IMR-90 (cell line): ENCODE results near the gene PHEX. TPM values are rescaled to one million over a fixed set of nuclear protein-coding genes. Genes with fewer than 3 reads are reported as not detected.

Source experiments
- ATAC-seq: fragments of 200-7000 bp; cut with Tn5 transposase; 2 replicates; pipeline ENCODE4 v1.9.1; 2020; ENCODE audit warnings: low read depth, mild to moderate bottlenecking, moderate library complexity
- BruUV-seq: library from RNA; stranded (reverse); fragments of 400-500 nt; replicated peaks from 2 replicates; lab custom pipeline; 2021; lab: Mats Ljungman, UMichigan
- CTCF ChIA-PET: fragments of 300-600 bp; formaldehyde crosslinking; extraction: SDS; loops from one replicate; lab custom pipeline; 2021; ENCODE audit warnings: antibody characterized with exemption; lab: Yijun Ruan, JAX
- POLR2A ChIA-PET: fragments of 300-600 bp; sonication (Branson Sonifier 250); formaldehyde crosslinking; loops from one replicate; lab custom pipeline; 2022; ENCODE audit warnings: antibody characterized with exemption; ENCODE audit not compliant: unreplicated experiment; lab: Charles Lee
- DNase-seq: peaks from one replicate; pipeline ENCODE4 v3.0.0; 2013
- H2AFZ ChIP-seq: replicated peaks from 2 replicates; pipeline ENCODE3; 2013; ENCODE audit warnings: low read length, mild to moderate bottlenecking; ENCODE audit not compliant: poor library complexity
- H2AK5ac ChIP-seq: 2 replicates; pipeline ENCODE4 v1.6.1; 2013; ENCODE audit warnings: low read depth, low read length, inconsistent platforms
- H2AK9ac ChIP-seq: replicated peaks from 2 replicates; pipeline ENCODE3; 2013; ENCODE audit warnings: mild to moderate bottlenecking, low read depth, low read length, moderate library complexity; ENCODE audit not compliant: poor library complexity
- H2BK120ac ChIP-seq: 2 replicates; pipeline ENCODE4 v1.6.1; 2013; ENCODE audit warnings: low read depth, low read length, inconsistent platforms
- H2BK15ac ChIP-seq: 3 replicates; pipeline ENCODE4 v1.6.1; 2013; ENCODE audit warnings: low read depth, low read length, inconsistent platforms
- H2BK20ac ChIP-seq: 2 replicates; pipeline ENCODE4 v1.6.1; 2013; ENCODE audit warnings: low read depth, mild to moderate bottlenecking, inconsistent platforms, low read length, moderate library complexity
- H2BK5ac ChIP-seq: 2 replicates; pipeline ENCODE4 v1.6.1; 2013; ENCODE audit warnings: mild to moderate bottlenecking, low read depth, low read length, inconsistent platforms; ENCODE audit not compliant: poor library complexity, severe bottlenecking
- H3K14ac ChIP-seq: replicated peaks from 2 replicates; pipeline ENCODE4 v1.6.1; 2013; ENCODE audit warnings: low read depth, low read length, inconsistent platforms
- H3K18ac ChIP-seq: 2 replicates; pipeline ENCODE4 v1.6.1; 2013; ENCODE audit warnings: low read depth, low read length, control low read depth
- H3K23ac ChIP-seq: 2 replicates; pipeline ENCODE4 v1.6.1; 2013; ENCODE audit warnings: low read depth, low read length, inconsistent platforms
- H3K27ac ChIP-seq: 2 replicates; pipeline ENCODE4 v1.5.1; 2013; ENCODE audit warnings: mild to moderate bottlenecking, control low read depth, low read length; ENCODE audit not compliant: insufficient read depth
- H3K27me3 ChIP-seq: 2 replicates; pipeline ENCODE4 v1.6.1; 2013; ENCODE audit warnings: low read length; ENCODE audit not compliant: control insufficient read depth, insufficient read depth
- H3K36me3 ChIP-seq: 2 replicates; pipeline ENCODE4 v1.6.1; 2013; ENCODE audit warnings: low read length, mixed read lengths; ENCODE audit not compliant: control insufficient read depth, insufficient read depth
- H3K4ac ChIP-seq: 2 replicates; pipeline ENCODE4 v1.6.1; 2013; ENCODE audit warnings: low read depth, low read length, inconsistent platforms
- H3K4me1 ChIP-seq: 2 replicates; pipeline ENCODE4 v1.6.1; 2013; ENCODE audit warnings: low read length, mixed read lengths; ENCODE audit not compliant: control insufficient read depth, insufficient read depth
- H3K4me2 ChIP-seq: 2 replicates; pipeline ENCODE4 v1.6.1; 2013; ENCODE audit warnings: low read depth, mild to moderate bottlenecking, control low read depth, low read length, moderate library complexity
- H3K4me3 ChIP-seq: 2 replicates; pipeline ENCODE4 v1.5.1; 2013; ENCODE audit warnings: low read depth, mild to moderate bottlenecking, control low read depth, low read length, moderate library complexity; ENCODE audit not compliant: insufficient read depth
- H3K56ac ChIP-seq: 2 replicates; pipeline ENCODE4 v1.6.1; 2013; ENCODE audit warnings: low read length, inconsistent platforms; ENCODE audit not compliant: insufficient read depth; ENCODE audit errors: extremely low read depth
- H3K79me1 ChIP-seq, 2 experiments: 2 replicates each; pipeline ENCODE4 v1.6.1; 2013; ENCODE audit warnings: low read length in 2 of 2, inconsistent platforms in 1 of 2, low read depth in 1 of 2
- H3K9ac ChIP-seq: 2 replicates; pipeline ENCODE4 v1.6.1; 2013; ENCODE audit warnings: low read depth, low read length, control low read depth
- H3K9me1 ChIP-seq: 2 replicates; pipeline ENCODE4 v1.6.1; 2013; ENCODE audit warnings: low read length, inconsistent platforms; ENCODE audit not compliant: insufficient read depth
- H3K9me3 ChIP-seq: 2 replicates; pipeline ENCODE4 v1.6.1; 2013; ENCODE audit warnings: low read length; ENCODE audit not compliant: control insufficient read depth, insufficient read depth
- H4K20me1 ChIP-seq: 2 replicates; pipeline ENCODE4 v1.6.1; 2013; ENCODE audit warnings: low read length, inconsistent platforms; ENCODE audit not compliant: insufficient read depth
- H4K5ac ChIP-seq: 2 replicates; pipeline ENCODE4 v1.6.1; 2013; ENCODE audit warnings: mild to moderate bottlenecking, low read depth, low read length, control low read depth
- H4K8ac ChIP-seq, 2 experiments: 2 replicates each; pipeline ENCODE4 v1.6.1; 2013; ENCODE audit warnings: low read depth in 2 of 2, low read length in 2 of 2, control low read depth in 1 of 2, inconsistent platforms in 1 of 2
- H4K91ac ChIP-seq: 2 replicates; pipeline ENCODE4 v1.6.1; 2013; ENCODE audit warnings: low read depth, low read length, inconsistent platforms; ENCODE audit not compliant: insufficient read depth
- CHD1 ChIP-seq: IDR thresholded peaks from 2 replicates; pipeline ENCODE4 v1.6.1; 2012; ENCODE audit warnings: low read depth, low read length, improper control_type of control experiment
- ELK1 ChIP-seq: fragments of 150-350 bp; IDR thresholded peaks from 2 replicates; pipeline ENCODE4 v1.6.1; 2016; ENCODE audit warnings: low read depth, mild to moderate bottlenecking, low read length, moderate library complexity, borderline replicate concordance
- FOS ChIP-seq: fragments of 150-350 bp; IDR thresholded peaks from 2 replicates; pipeline ENCODE4 v1.6.1; 2016; ENCODE audit warnings: low read depth, low read length
- POLR2A ChIP-seq: IDR thresholded peaks from 2 replicates; pipeline ENCODE4 v1.6.1; 2012; ENCODE audit warnings: mild to moderate bottlenecking, low read depth, low read length
- RAD21 ChIP-seq: IDR thresholded peaks from 2 replicates; pipeline ENCODE4 v1.6.1; 2012; ENCODE audit warnings: low read length, improper control_type of control experiment
- RCOR1 ChIP-seq: IDR thresholded peaks from 2 replicates; pipeline ENCODE4 v1.6.1; 2012; ENCODE audit warnings: mild to moderate bottlenecking, low read length, improper control_type of control experiment; ENCODE audit not compliant: insufficient replicate concordance
- SMC3 ChIP-seq: fragments of 150-350 bp; IDR thresholded peaks from 2 replicates; pipeline ENCODE4 v1.6.1; 2016; ENCODE audit warnings: low read depth, mild to moderate bottlenecking, antibody characterized with exemption, low read length, moderate library complexity
- USF2 ChIP-seq: fragments of 150-350 bp; IDR thresholded peaks from 2 replicates; pipeline ENCODE4 v1.6.1; 2017; ENCODE audit warnings: mild to moderate bottlenecking, antibody characterized with exemption, low read length, low read depth
- WGBS, 2 experiments: methylation state at CpG; one replicate each; pipeline versions ENCODE4 v1.1.5 to v1.1.7; 2013; ENCODE audit warnings: missing lambda C conversion rate in 2 of 2; ENCODE audit not compliant: insufficient read length in 1 of 2; ENCODE audit errors: extremely low coverage in 2 of 2; 5-methylcytosine and 5-hydroxymethylcytosine counted together
- dilution Hi-C: fragments of 300-500 bp; cut with HindIII; formaldehyde crosslinking; loops from one replicate; pipeline ENCODE4 v1.14.3; 2018; ENCODE audit warnings: low sequenced_read_pairs; ENCODE audit not compliant: unreplicated experiment
- in situ Hi-C: fragments of 300-500 bp; cut with MboI; formaldehyde crosslinking; loops from 3 replicates; pipeline ENCODE4 v1.14.3; 2019; ENCODE audit warnings: low sequenced_read_pairs, inconsistent platforms, mixed read lengths
- intact Hi-C: fragments of 100-400 bp; cut with micrococcal nuclease; formaldehyde crosslinking; loops from 2 replicates; pipeline ENCODE4 v1.10.0; 2022
- polyA plus RNA-seq, 3 experiments: library from polyadenylated mRNA; depleted of rRNA; stranded (reverse); fragments of >200 nt; gene quantifications; 2 replicates each; pipeline ENCODE4 v1.2.3, GENCODE V29; 2012; ENCODE audit warnings: low replicate concordance in 1 of 3
- total RNA-seq: library from RNA; depleted of rRNA; stranded (reverse); fragments of >200 nt; gene quantifications from 2 replicates; pipeline ENCODE4 v1.2.3, GENCODE V29; 2012
- TF ChIP-seq, protein P1 (sequence below): conservative IDR thresholded peaks from 2 replicates; pipeline ENCODE4 v1.5.1; 2012; ENCODE audit warnings: mild to moderate bottlenecking, low read depth, low read length, improper control_type of control experiment

Gene PHEX
- total and polyA plus RNA-seq, 2 of the 4 experiments (the other 2 are of a cell fraction): 0.10 to 0.18 TPM

DNA sequence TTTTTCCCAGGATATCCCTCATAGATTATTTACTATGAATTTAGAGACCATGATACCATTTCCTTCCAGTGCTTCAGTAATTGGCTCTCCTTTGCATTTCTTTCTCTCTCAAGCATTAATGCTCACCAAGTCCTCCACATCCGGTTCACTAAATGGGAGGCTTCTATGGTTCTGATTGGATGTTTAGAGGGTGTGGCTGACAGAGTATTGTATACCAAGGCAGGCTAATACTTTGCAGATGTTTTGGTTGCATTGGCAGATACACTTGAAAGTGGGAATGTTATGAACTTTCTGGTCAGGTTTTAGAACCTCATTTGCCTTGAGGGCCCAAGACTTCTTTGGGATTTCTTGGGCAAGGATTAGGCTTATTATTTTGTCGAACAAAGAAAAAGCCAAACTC lies 264.7 kb downstream of the PHEX start:
- H2BK120ac ChIP-seq: no peak overlapping the region
- intact Hi-C loops: no loop called here
- no peak overlapping the region for H3K56ac ChIP-seq
- no peak overlapping the region for H4K8ac ChIP-seq
- H3K23ac ChIP-seq: no peak overlapping the region
- H3K27me3 ChIP-seq: no peaks in the 10 kb centered on the region
- ChIA-PET CTCF (no interaction called here), POLR2A (no interaction called here)
- BruUV-seq: no TSS peak
- no peak overlapping the region for H2BK15ac ChIP-seq
- H2BK20ac ChIP-seq: no peak overlapping the region
- H3K9me1 ChIP-seq: no peaks in the 10 kb centered on the region
- no peak overlapping the region for H3K4me2 ChIP-seq
- no peaks in the 10 kb centered on the region for H3K36me3 ChIP-seq
- no peak for TF ChIP-seq USF2
- no peak for TF ChIP-seq ELK1
- no peak for TF ChIP-seq SMC3
- no peak for TF ChIP-seq RAD21
- TF ChIP-seq FOS: no peak
- TF ChIP-seq, protein P1, sequence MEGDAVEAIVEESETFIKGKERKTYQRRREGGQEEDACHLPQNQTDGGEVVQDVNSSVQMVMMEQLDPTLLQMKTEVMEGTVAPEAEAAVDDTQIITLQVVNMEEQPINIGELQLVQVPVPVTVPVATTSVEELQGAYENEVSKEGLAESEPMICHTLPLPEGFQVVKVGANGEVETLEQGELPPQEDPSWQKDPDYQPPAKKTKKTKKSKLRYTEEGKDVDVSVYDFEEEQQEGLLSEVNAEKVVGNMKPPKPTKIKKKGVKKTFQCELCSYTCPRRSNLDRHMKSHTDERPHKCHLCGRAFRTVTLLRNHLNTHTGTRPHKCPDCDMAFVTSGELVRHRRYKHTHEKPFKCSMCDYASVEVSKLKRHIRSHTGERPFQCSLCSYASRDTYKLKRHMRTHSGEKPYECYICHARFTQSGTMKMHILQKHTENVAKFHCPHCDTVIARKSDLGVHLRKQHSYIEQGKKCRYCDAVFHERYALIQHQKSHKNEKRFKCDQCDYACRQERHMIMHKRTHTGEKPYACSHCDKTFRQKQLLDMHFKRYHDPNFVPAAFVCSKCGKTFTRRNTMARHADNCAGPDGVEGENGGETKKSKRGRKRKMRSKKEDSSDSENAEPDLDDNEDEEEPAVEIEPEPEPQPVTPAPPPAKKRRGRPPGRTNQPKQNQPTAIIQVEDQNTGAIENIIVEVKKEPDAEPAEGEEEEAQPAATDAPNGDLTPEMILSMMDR: no peak
- TF ChIP-seq RCOR1: no peak
- TF ChIP-seq CHD1: no peak
- TF ChIP-seq POLR2A: no peak
- no peak overlapping the region for H2AK9ac ChIP-seq
- no peak overlapping the region for H2AK5ac ChIP-seq
- H3K27ac ChIP-seq: no peak overlapping the region
- DNase-seq: no peak
- no CpG with 5 or more reads among the region's 2 CpGs for WGBS, 2 experiments
- no peak overlapping the region for H3K4ac ChIP-seq
- no peak for ATAC-seq
- H3K14ac ChIP-seq: no peak overlapping the region
- H3K4me1 ChIP-seq: no peaks in the 10 kb centered on the region; the same call in 1 of the 2 replicates
- no peak overlapping the region for H2BK5ac ChIP-seq
- no peak overlapping the region for H4K91ac ChIP-seq
- H3K4me3 ChIP-seq: no peak overlapping the region
- H3K9ac ChIP-seq: no peak overlapping the region
- in situ Hi-C loops: no loop called here
- no peak overlapping the region for H3K18ac ChIP-seq
- no peak overlapping the region for H4K5ac ChIP-seq
- no peak overlapping the region for H2AFZ ChIP-seq
- H3K9me3 ChIP-seq: no peaks in the 10 kb centered on the region
- H3K79me1 ChIP-seq: no peaks in the 10 kb centered on the region
- dilution Hi-C loops: no loop called here
- no peaks in the 10 kb centered on the region for H4K20me1 ChIP-seq
